HCT116 (cell line): ENCODE measurements around the gene DTNB.

ENCODE experiments used
- POLR2AphosphoS5 ChIP-seq: IDR thresholded peaks from 2 replicates; pipeline ENCODE4 v1.6.1; 2011; ENCODE audit warnings: mild to moderate bottlenecking, low read depth, low read length, moderate library complexity
- TF ChIP-seq, protein P1 (sequence below), 3 experiments: fragments of 200-600 bp in 1 of 3; sonication (generic) in 1 of 3; IDR thresholded peaks in 2 of 3; conservative IDR thresholded peaks in 1 of 3; 2 replicates each; pipeline ENCODE4 v1.5.1; 2012 to 2017; ENCODE audit warnings: low read depth in 2 of 3, low read length in 2 of 3, antibody characterized with exemption in 1 of 3, borderline replicate concordance in 1 of 3, control low read depth in 1 of 3, mild to moderate bottlenecking in 1 of 3, mixed read lengths in 1 of 3, mixed run types in 1 of 3, moderate library complexity in 1 of 3; ENCODE audit not compliant: insufficient read depth in 1 of 3

DNA sequence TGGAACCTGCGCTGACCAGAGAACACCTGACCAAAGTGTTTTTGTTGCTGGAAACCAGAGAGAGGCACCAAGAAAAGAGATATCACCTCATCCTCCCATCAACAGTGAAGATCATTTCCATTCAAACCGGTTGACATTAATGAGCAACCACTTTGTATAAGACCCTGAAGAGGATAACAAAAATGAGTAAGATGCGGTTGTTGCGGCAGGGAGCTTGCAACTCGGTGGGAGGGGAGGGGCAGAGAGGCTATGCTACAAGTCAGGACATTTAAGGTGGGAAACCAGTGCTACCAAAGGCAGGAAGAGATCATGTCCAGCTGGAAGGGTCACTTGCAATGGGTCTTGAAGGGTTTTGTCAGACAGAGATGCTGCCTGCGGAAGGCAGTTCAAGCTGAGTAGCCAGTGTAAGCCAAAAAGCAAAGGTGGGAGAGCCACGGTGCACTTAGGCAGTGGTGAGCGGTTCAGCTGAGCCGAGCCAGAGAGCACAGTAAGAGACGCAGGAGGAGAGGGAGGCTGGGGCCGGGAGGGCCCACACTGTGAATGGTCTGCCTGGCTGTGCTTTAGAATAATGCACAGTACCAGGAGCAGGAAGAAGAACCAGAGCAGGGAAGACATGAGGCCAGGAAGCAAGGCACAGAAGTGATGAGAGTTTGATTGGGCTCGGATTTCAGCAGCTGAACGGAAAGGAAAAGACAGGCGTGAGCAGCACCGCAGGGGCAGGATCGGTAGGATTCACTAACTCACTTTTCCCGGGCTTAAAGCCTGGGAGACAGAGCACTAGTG lies 24.4 kb upstream of the DTNB start:
- TF ChIP-seq, protein P1, sequence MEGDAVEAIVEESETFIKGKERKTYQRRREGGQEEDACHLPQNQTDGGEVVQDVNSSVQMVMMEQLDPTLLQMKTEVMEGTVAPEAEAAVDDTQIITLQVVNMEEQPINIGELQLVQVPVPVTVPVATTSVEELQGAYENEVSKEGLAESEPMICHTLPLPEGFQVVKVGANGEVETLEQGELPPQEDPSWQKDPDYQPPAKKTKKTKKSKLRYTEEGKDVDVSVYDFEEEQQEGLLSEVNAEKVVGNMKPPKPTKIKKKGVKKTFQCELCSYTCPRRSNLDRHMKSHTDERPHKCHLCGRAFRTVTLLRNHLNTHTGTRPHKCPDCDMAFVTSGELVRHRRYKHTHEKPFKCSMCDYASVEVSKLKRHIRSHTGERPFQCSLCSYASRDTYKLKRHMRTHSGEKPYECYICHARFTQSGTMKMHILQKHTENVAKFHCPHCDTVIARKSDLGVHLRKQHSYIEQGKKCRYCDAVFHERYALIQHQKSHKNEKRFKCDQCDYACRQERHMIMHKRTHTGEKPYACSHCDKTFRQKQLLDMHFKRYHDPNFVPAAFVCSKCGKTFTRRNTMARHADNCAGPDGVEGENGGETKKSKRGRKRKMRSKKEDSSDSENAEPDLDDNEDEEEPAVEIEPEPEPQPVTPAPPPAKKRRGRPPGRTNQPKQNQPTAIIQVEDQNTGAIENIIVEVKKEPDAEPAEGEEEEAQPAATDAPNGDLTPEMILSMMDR (IDR thresholded peaks at IDR 0.05 in 2 of 3, conservative IDR thresholded peaks at IDR 0.05 in 1 of 3; ENCODE audit: borderline replicate concordance in 1 of 3, insufficient read depth in 1 of 3, low read depth in 2 of 3, low read length in 2 of 3), result no peak
- TF ChIP-seq POLR2AphosphoS5, result no peak
